GM23248 (cell line): ENCODE data around the gene GLT8D2. TPM values are rescaled to one million over a fixed set of nuclear protein-coding genes. Genes with fewer than 3 reads are reported as not detected.
A peak's percentile ranks its signal among the peaks of the same experiment; 100 is the strongest.

Source experiments
- DNase-seq: peaks from one replicate; pipeline ENCODE4 v3.0.0-alpha.2; 2015
- H2AFZ ChIP-seq: fragments of 200-600 bp; sonication (generic); 2 replicates; pipeline ENCODE4 v1.6.1; 2016; ENCODE audit warnings: antibody characterized with exemption
- H3F3A ChIP-seq: fragments of 200-600 bp; sonication (generic); 2 replicates; pipeline ENCODE4 v1.6.1; 2016; ENCODE audit warnings: mild to moderate bottlenecking, antibody characterized with exemption, mixed run types; ENCODE audit not compliant: insufficient read depth
- H3K27ac ChIP-seq: fragments of 200-600 bp; sonication (generic); 2 replicates; pipeline ENCODE4 v1.5.1; 2016; ENCODE audit warnings: mild to moderate bottlenecking
- H3K27me3 ChIP-seq: fragments of 200-600 bp; sonication (generic); replicated peaks from 2 replicates; pipeline ENCODE4 v1.6.1; 2016; ENCODE audit warnings: mild to moderate bottlenecking; ENCODE audit not compliant: insufficient read depth
- H3K36me3 ChIP-seq: fragments of 200-600 bp; sonication (generic); 2 replicates; pipeline ENCODE4 v1.6.1; 2016; ENCODE audit warnings: low read depth, mild to moderate bottlenecking
- H3K4me1 ChIP-seq: fragments of 200-600 bp; sonication (generic); 2 replicates; pipeline ENCODE4 v1.6.1; 2016; ENCODE audit warnings: mild to moderate bottlenecking; ENCODE audit not compliant: insufficient read depth
- H3K4me2 ChIP-seq: fragments of 200-600 bp; sonication (generic); one replicate; pipeline ENCODE4 v1.6.1; 2016; ENCODE audit warnings: mild to moderate bottlenecking; ENCODE audit not compliant: unreplicated experiment
- H3K4me3 ChIP-seq: fragments of 200-600 bp; sonication (generic); 2 replicates; pipeline ENCODE4 v1.5.1; 2016; ENCODE audit warnings: mild to moderate bottlenecking
- H3K79me2 ChIP-seq: fragments of 200-600 bp; sonication (generic); 2 replicates; pipeline ENCODE4 v1.6.1; 2016; ENCODE audit warnings: mild to moderate bottlenecking; ENCODE audit not compliant: insufficient read depth
- H3K9ac ChIP-seq: fragments of 200-600 bp; sonication (generic); 2 replicates; pipeline ENCODE4 v1.6.1; 2016; ENCODE audit warnings: mild to moderate bottlenecking
- H3K9me2 ChIP-seq: fragments of 200-600 bp; sonication (generic); 2 replicates; pipeline ENCODE4 v1.6.1; 2016; ENCODE audit warnings: mixed run types, mild to moderate bottlenecking, moderate library complexity; ENCODE audit not compliant: insufficient read depth
- H3K9me3 ChIP-seq: fragments of 200-600 bp; sonication (generic); one replicate; pipeline ENCODE4 v1.6.1; 2017; ENCODE audit warnings: low read depth
- H4K20me1 ChIP-seq: fragments of 200-600 bp; sonication (generic); 2 replicates; pipeline ENCODE4 v1.6.0; 2016; ENCODE audit not compliant: insufficient read depth
- EZH2 ChIP-seq: fragments of 200-600 bp; sonication (generic); IDR thresholded peaks from 2 replicates; pipeline ENCODE4 v1.6.1; 2018; ENCODE audit warnings: antibody characterized with exemption, mild to moderate bottlenecking; ENCODE audit not compliant: insufficient read depth, poor library complexity, severe bottlenecking
- EZH2phosphoT487 ChIP-seq: fragments of 200-600 bp; sonication (generic); IDR thresholded peaks from 2 replicates; pipeline ENCODE4 v1.6.1; 2018; ENCODE audit warnings: antibody characterized with exemption, moderate library complexity, mild to moderate bottlenecking, low read depth; ENCODE audit not compliant: insufficient read depth
- WGBS, 2 experiments: methylation state at CpG; one replicate each; pipeline ENCODE4 v1.1.6; 2015 to 2017; ENCODE audit warnings: low lambda C conversion rate in 2 of 2, low coverage in 1 of 2; ENCODE audit errors: missing lambda C conversion rate in 2 of 2; 5-methylcytosine and 5-hydroxymethylcytosine counted together
- in situ Hi-C: fragments of 300-500 bp; cut with MboI; formaldehyde crosslinking; loops from 2 replicates; pipeline ENCODE4 v1.15.0; 2020
- polyA plus RNA-seq: library from polyadenylated mRNA; unstranded; fragments of >200 nt; fragmentation: Nextera tagmentation; extraction: Ambion mirVana; gene quantifications from 2 replicates; pipeline ENCODE4 v1.2.1, GENCODE V29; 2016
- total RNA-seq: library from RNA; depleted of rRNA; stranded (reverse); fragments of >200 nt; shearing (Covaris generic); gene quantifications from 2 replicates; pipeline ENCODE4 v1.2.3, GENCODE V29; 2014

Gene GLT8D2
- total and polyA plus RNA-seq, 2 experiments from 2014 or later: 58.6 to 99.2 TPM

DNA sequence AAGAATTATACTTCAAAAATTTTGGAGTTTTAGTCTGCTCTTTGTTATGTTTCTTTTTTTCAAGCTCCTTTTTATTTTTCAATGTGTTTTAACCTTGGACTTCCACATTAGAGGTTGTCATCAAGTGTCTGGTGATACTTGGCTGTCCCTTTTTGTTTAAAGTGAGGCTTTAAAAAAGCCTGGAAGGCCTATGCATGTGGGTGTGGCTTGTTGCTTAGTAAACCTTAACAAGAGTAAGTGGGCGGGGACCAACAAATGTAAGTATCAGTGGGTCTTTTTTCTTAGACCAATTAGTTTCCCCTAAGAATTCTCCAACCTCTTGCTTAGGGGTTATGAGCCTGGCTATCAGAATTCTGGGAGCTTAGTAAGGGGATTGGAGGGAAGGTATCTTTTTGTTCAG, 40.7 kb upstream of the GLT8D2 start:
- in situ Hi-C loops: no loop called here
- H3K79me2 ChIP-seq: no peaks in the 10 kb centered on the region; the same call in 1 of the 2 replicates
- H3K9me2 ChIP-seq: no peaks in the 10 kb centered on the region
- TF ChIP-seq EZH2phosphoT487: no peak
- TF ChIP-seq EZH2: no peak
- WGBS, 2 experiments: 92 to 97% methylated on average over 1 of the region's 1 CpG
- H3K36me3 ChIP-seq: peaks cover 81% of the 10 kb centered on the region
- no peaks in the 10 kb centered on the region for H3K9me3 ChIP-seq
- H3K9ac ChIP-seq: no peak overlapping the region
- H3K27ac ChIP-seq: no peak overlapping the region
- H3K4me3 ChIP-seq: no peak overlapping the region
- no peaks in the 10 kb centered on the region for H3F3A ChIP-seq
- peak; percentile 20 for DNase-seq
- H4K20me1 ChIP-seq: no peaks in the 10 kb centered on the region
- no peaks in the 10 kb centered on the region for H3K27me3 ChIP-seq
- H3K4me1 ChIP-seq: no peaks in the 10 kb centered on the region
- H2AFZ ChIP-seq: no peak overlapping the region
- H3K4me2 ChIP-seq: no peak overlapping the region

- no peak overlapping the region for H2AFZ ChIP-seq
- H3K9me3 ChIP-seq: no peaks in the 10 kb centered on the region
- H4K20me1 ChIP-seq: no peaks in the 10 kb centered on the region
- H3K4me3 ChIP-seq: no peak overlapping the region
- no peak overlapping the region for H3K4me2 ChIP-seq
- H3F3A ChIP-seq: no peaks in the 10 kb centered on the region
- no peaks in the 10 kb centered on the region for H3K9me2 ChIP-seq
- 97 to 98% methylated on average over 8 of the region's 8 CpGs for WGBS, 2 experiments
- H3K27ac ChIP-seq: no peak overlapping the region
- H3K27me3 ChIP-seq: no peaks in the 10 kb centered on the region
- no peak for TF ChIP-seq EZH2phosphoT487
- TF ChIP-seq EZH2: no peak
- in situ Hi-C loops: no loop called here
- H3K4me1 ChIP-seq: no peaks in the 10 kb centered on the region
- H3K36me3 ChIP-seq: peaks cover 76% of the 10 kb centered on the region
- no peak overlapping the region for H3K9ac ChIP-seq
- DNase-seq: no peak
- H3K79me2 ChIP-seq: peaks cover 28% of the 10 kb centered on the region
Measured at GRCh38 chr12:104083769-104084475, 33.9 kb upstream of the GLT8D2 start.

DNA sequence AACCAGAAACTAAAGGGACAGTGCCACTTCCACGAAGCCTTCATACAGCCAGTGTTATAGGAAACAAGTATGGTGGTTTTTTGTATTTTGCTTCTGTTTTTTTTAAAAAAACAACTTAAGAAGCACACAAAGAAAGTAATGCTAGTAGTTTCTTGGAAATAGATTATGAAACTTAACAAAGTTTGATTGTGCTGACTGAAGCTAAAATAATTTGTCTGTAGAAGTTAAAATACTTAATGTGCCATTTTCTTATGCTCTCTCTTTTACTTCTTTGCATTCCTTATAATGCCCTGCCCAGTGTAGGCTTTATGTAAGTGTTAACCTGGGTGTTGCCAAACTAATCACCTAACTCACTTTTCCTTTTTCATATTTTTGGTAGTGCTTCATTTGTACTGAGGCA, 30.8 kb upstream of the GLT8D2 start:
- Histone ChIP-seq H3K79me2 (peaks cover 60% of the 10 kb centered on the region), H3F3A (no peaks in the 10 kb centered on the region), H3K9ac (no peak overlapping the region), H3K9me3 (no peaks in the 10 kb centered on the region), H3K4me3 (no peak overlapping the region), H3K4me2 (no peak overlapping the region), H3K27ac (no peak overlapping the region), H2AFZ (no peak overlapping the region), H3K9me2 (no peaks in the 10 kb centered on the region), H3K27me3 (no peaks in the 10 kb centered on the region), H4K20me1 (no peaks in the 10 kb centered on the region), H3K36me3 (peaks cover 50% of the 10 kb centered on the region), H3K4me1 (no peaks in the 10 kb centered on the region)
- WGBS, 2 experiments: 94 to 97% methylated on average over 1 of the region's 1 CpG
- TF ChIP-seq EZH2 (no peak), EZH2phosphoT487 (no peak)
- in situ Hi-C loops: no loop called here
- no peak for DNase-seq

DNA sequence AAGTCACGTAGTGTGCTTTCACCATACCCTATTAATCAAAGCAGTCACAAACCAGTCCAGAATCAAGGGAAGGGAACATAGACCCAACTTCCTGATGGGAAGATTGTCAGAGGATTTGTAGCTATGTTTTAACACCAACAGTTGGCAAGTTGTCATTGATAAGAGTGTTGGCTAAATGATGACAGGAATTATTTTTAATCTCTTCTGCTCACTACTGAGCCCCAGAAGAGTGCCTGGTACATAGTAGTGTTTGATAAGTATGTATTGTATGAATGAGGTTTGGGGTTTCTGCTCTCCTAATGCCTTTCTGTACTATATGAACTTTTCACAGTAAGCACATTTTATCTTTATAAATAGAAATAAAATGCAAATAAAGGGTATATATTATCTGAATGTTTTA, 29.0 kb upstream of the GLT8D2 start:
- H3K9ac ChIP-seq: no peak overlapping the region
- no peaks in the 10 kb centered on the region for H3K27me3 ChIP-seq
- H4K20me1 ChIP-seq: no peaks in the 10 kb centered on the region
- no peak overlapping the region for H3K4me3 ChIP-seq
- no peak overlapping the region for H3K4me2 ChIP-seq
- H3K36me3 ChIP-seq: peaks cover 38% of the 10 kb centered on the region
- H3K27ac ChIP-seq: no peak overlapping the region
- H3K79me2 ChIP-seq: peaks cover 71% of the 10 kb centered on the region
- no peaks in the 10 kb centered on the region for H3K9me2 ChIP-seq
- H3F3A ChIP-seq: no peaks in the 10 kb centered on the region
- no peak for TF ChIP-seq EZH2phosphoT487
- TF ChIP-seq EZH2: no peak
- H3K9me3 ChIP-seq: no peaks in the 10 kb centered on the region
- WGBS, 2 experiments: 88 to 94% methylated on average over 1 of the region's 1 CpG
- H2AFZ ChIP-seq: no peak overlapping the region
- no peaks in the 10 kb centered on the region for H3K4me1 ChIP-seq
- in situ Hi-C loops: no loop called here
- no peak for DNase-seq

- Histone ChIP-seq H3K4me3 (no peak overlapping the region), H3K27me3 (no peaks in the 10 kb centered on the region), H3K79me2 (peaks cover 97% of the 10 kb centered on the region), H3K9me3 (no peaks in the 10 kb centered on the region), H3K9me2 (no peaks in the 10 kb centered on the region), H3K27ac (no peak overlapping the region), H3K9ac (no peak overlapping the region), H3K4me2 (no peak overlapping the region), H4K20me1 (no peaks in the 10 kb centered on the region), H2AFZ (no peak overlapping the region), H3F3A (no peaks in the 10 kb centered on the region), H3K4me1 (no peaks in the 10 kb centered on the region), H3K36me3 (peaks cover 26% of the 10 kb centered on the region)
- DNase-seq: no peak
- TF ChIP-seq EZH2phosphoT487 (no peak), EZH2 (no peak)
- in situ Hi-C loops: no loop called here
- WGBS, 2 experiments: 97 to 100% methylated on average over 1 of the region's 1 CpG
Measured at GRCh38 chr12:104073699-104074098, 23.7 kb upstream of the GLT8D2 start.
